HFF-Myc (cell line): ENCODE results near the gene MEA1.
"Not testable (repeated sequence)": the region's sequence is repeated elsewhere in the genome, so short reads cannot be mapped to it uniquely, and the experiment has no call there.

Experiments used
- DNase-seq: peaks from one replicate; pipeline ENCODE4 v3.0.0-alpha.2; 2011; ENCODE audit warnings: low read depth; ENCODE audit errors: extremely low read depth
- H3K4me3 ChIP-seq: replicated peaks from 2 replicates; pipeline ENCODE4 v1.5.1; 2011; ENCODE audit warnings: low read depth, mild to moderate bottlenecking, control low read depth, low read length
- TF ChIP-seq, protein P1 (sequence below): IDR thresholded peaks from 2 replicates; pipeline ENCODE4 v1.5.1; 2012; ENCODE audit warnings: mild to moderate bottlenecking, low read depth, low read length, control low read depth; ENCODE audit errors: missing control alignments

The MEA1 gene

DNA sequence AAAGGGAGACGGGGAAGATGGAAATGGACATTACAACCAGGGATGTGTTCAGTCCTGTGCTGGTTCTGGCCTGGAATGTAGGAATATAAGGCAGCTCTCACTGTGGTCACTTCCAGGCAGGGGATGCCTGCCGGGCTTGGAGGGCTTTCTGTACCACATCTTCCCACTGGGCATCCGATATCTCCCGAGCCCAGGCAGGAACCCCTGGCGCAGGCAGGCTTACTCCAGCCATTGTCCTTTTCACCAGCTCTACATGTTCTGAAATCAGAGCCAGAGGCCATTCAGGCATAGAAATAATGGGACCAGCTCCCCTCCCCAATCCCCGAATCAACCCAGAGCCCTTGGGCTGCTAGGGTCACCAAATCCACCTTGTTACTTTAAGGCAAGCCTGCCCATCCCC lies 1.4 kb downstream of the MEA1 start:
- peak overlapping the region; percentile 91 for H3K4me3 ChIP-seq
- no peak for DNase-seq
- TF ChIP-seq, protein P1, sequence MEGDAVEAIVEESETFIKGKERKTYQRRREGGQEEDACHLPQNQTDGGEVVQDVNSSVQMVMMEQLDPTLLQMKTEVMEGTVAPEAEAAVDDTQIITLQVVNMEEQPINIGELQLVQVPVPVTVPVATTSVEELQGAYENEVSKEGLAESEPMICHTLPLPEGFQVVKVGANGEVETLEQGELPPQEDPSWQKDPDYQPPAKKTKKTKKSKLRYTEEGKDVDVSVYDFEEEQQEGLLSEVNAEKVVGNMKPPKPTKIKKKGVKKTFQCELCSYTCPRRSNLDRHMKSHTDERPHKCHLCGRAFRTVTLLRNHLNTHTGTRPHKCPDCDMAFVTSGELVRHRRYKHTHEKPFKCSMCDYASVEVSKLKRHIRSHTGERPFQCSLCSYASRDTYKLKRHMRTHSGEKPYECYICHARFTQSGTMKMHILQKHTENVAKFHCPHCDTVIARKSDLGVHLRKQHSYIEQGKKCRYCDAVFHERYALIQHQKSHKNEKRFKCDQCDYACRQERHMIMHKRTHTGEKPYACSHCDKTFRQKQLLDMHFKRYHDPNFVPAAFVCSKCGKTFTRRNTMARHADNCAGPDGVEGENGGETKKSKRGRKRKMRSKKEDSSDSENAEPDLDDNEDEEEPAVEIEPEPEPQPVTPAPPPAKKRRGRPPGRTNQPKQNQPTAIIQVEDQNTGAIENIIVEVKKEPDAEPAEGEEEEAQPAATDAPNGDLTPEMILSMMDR = no peak

DNA sequence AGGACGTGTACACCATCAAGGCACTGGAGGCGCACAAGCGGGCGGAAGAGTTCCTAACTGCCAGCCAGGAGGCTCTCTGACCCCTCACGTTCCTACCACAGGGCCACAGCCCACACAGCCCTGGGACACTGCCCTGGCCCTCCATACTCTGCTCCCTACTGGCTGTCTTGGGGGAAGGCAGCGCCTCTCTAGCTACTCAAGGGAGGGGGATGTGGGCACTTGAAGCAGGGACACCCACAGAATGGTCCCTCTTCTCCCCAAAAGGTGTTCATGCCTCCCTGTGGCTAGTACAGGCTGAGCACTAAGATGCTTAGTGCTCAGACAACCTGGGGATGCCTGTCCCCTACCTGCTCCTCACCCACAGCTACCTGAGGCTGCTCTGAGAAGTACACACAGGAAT lies 2.5 kb downstream of the MEA1 start:
- TF ChIP-seq, protein P1 = no peak
- no peak overlapping the region for H3K4me3 ChIP-seq
- no peak for DNase-seq

GRCh38 chr6:43009124-43009523 lies 4.6 kb downstream of the MEA1 start:
- no peak for DNase-seq
- TF ChIP-seq, protein P1 = peak; percentile 60
- no peak overlapping the region for H3K4me3 ChIP-seq

GRCh38 chr6:43007126-43007525 lies 6.6 kb downstream of the MEA1 start:
- H3K4me3 ChIP-seq = no peak overlapping the region
- TF ChIP-seq, protein P1 = no peak
- DNase-seq = no peak

DNA sequence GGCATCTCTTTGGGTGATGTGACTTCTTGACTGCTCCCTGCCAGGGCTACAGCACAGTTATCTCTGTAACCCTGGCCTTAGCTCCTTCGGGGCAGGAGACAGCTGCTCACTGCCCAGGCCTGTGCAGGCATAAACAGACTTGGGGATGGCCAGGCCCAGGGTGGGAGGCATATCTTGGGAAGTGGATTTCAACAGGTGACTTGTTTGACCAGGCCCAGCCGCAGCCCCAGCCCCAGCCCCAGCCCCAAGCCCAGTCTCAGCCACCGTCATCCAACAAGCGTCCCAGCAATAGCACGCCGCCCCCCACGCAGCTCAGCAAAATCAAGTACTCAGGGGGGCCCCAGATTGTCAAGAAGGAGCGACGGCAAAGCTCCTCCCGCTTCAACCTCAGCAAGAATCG lies 7.5 kb downstream of the MEA1 start:
- no peak for DNase-seq
- no peak overlapping the region for H3K4me3 ChIP-seq
- TF ChIP-seq, protein P1 = no peak

DNA sequence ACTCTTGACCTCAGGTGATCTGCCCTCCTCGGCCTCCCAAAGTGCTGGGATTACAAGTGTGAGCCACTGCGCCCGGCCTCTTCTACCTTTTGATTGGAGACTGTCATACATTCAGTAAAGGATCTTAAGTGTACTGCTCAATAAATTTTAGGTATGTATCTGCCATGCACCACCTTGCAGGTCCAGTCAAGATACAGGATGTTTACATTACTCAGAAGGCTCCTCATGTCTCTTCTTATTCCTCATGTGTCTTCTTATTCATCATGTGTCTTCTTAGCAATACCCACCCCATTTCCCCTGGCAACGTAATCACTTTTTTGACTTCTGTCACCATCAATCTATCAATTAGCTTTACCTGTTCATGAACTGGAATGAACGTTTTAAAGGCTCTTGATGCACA lies 7.9 kb downstream of the MEA1 start:
- DNase-seq = no peak
- no peak overlapping the region for H3K4me3 ChIP-seq
- TF ChIP-seq, protein P1 = no peak

GRCh38 chr6:43001843-43002242 lies 11.9 kb downstream of the MEA1 start:
- TF ChIP-seq, protein P1 = no peak
- no peak for DNase-seq
- no peak overlapping the region for H3K4me3 ChIP-seq

- not testable (repeated sequence) for DNase-seq, H3K4me3 ChIP-seq
These were observed 15.5 kb downstream of the MEA1 start for GRCh38 chr6:42998205-42998604.
